Sigmoid colon (tissue), 7 donors: ENCODE measurements around the gene NKAIN1. TPM values are rescaled to one million over a fixed set of nuclear protein-coding genes. Genes with fewer than 3 reads are reported as not detected.

Source experiments
- DNase-seq: peaks from one replicate; pipeline ENCODE4 v3.0.0-alpha.2; 2019
- H3K27ac ChIP-seq, 4 donors: fragments of 200-600 bp; sonication (generic); one replicate each; pipeline ENCODE4 v1.5.1; 2016 to 2019; ENCODE audit warnings: mild to moderate bottlenecking in 1 of 4
- H3K27me3 ChIP-seq, 3 donors: fragments of 200-600 bp; sonication (generic); one replicate each; pipeline ENCODE4 v1.5.1; 2019; ENCODE audit warnings: mild to moderate bottlenecking in 1 of 3
- H3K36me3 ChIP-seq, 4 donors: fragments of 200-600 bp; sonication (generic); one replicate each; pipeline ENCODE4 v1.5.1; 2016 to 2019
- H3K4me1 ChIP-seq, 4 donors: fragments of 200-600 bp; sonication (generic); one replicate each; pipeline ENCODE4 v1.5.1; 2017 to 2019
- H3K4me3 ChIP-seq, 4 donors: fragments of 200-600 bp; sonication (generic); one replicate each; pipeline ENCODE4 v1.5.1; 2017 to 2019; ENCODE audit warnings: mild to moderate bottlenecking in 2 of 4, moderate library complexity in 1 of 4
- H3K9me3 ChIP-seq, 4 donors: fragments of 200-600 bp in 3 of 4; sonication (generic) in 3 of 4; one replicate each; pipeline versions ENCODE4 v1.5.1 to v1.6.1; 2013 to 2019
- CTCF ChIP-seq, 4 experiments: fragments of 450-650 bp in 3 of 4; fragments of 200-600 bp in 1 of 4; IDR thresholded peaks; one replicate each; pipeline ENCODE4 v1.5.1; 2016 to 2019; ENCODE audit warnings: antibody characterized with exemption in 4 of 4, mild to moderate bottlenecking in 3 of 4, moderate library complexity in 2 of 4
- EP300 ChIP-seq, 4 donors: sonication (generic); formaldehyde crosslinking; IDR thresholded peaks; one replicate each; pipeline ENCODE4 v1.6.1; 2017; ENCODE audit warnings: antibody characterized with exemption in 4 of 4
- POLR2A ChIP-seq, 2 donors: fragments of 450-650 bp; IDR thresholded peaks; one replicate each; pipeline ENCODE4 v1.6.1; 2016; ENCODE audit warnings: antibody characterized with exemption in 2 of 2, mild to moderate bottlenecking in 2 of 2, moderate library complexity in 2 of 2
- POLR2AphosphoS5 ChIP-seq, 4 donors: sonication (generic); formaldehyde crosslinking; IDR thresholded peaks; one replicate each; pipeline ENCODE4 v1.6.1; 2017; ENCODE audit warnings: antibody characterized with exemption in 4 of 4
- WGBS, 2 donors: extraction: QIAGEN DNeasy Blood & Tissue Kit; methylation state at CpG; one replicate each; pipeline ENCODE4 v1.1.7; 2013; 5-methylcytosine and 5-hydroxymethylcytosine counted together
- intact Hi-C: fragments of 100-400 bp; cut with DNase I; formaldehyde crosslinking; loops from one replicate; pipeline ENCODE4 v1.15.1; 2023
- polyA plus RNA-seq, 3 donors: library from polyadenylated mRNA; stranded (reverse); fragments of 200-250 nt; gene quantifications; one replicate each; pipeline ENCODE4 v1.2.3, GENCODE V29; 2013
- total RNA-seq, 4 donors: library from RNA; depleted of rRNA; stranded (reverse); fragments of >200 nt; gene quantifications; one replicate each; pipeline ENCODE4 v1.1.0, GENCODE V29; 2016
- donor health status: healthy with polysubstance abuse.
- donor health status: Bipolar disorder and iron deficiency.
- donor health status: healthy.

The NKAIN1 gene
- total and polyA plus RNA-seq, 7 donors, result 0.28 to 1.4 (median 0.35) TPM; not detected in 3

DNA sequence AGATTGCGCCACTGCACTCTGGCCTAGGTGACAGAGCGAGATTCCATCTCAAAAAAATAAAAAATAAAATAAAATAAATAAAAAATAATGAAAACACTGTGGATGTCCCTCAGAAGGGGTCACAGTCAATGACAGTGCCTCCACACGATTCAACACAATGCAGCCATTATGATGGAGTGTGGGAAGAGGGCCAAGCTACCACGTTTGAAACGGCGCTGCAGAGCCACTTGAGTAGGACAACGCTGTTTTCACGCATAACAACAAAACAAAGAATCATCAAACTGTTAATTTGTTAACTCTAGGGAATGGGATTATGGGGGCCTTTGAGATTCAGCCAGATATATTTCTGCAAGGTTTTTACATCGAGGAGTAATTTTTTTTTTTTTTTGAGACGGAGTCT is 36.5 kb downstream of the NKAIN1 start:
- no peak overlapping the region for H3K27ac ChIP-seq
- no peaks in the 10 kb centered on the region for H3K36me3 ChIP-seq
- no peaks in the 10 kb centered on the region for H3K27me3 ChIP-seq
- no peaks in the 10 kb centered on the region for H3K9me3 ChIP-seq
- H3K4me3 ChIP-seq, result no peak overlapping the region
- WGBS, 2 donors, result 77 to 87% methylated on average over 10 of the region's 10 CpGs
- intact Hi-C loops, result no loop called here
- TF ChIP-seq POLR2A (IDR thresholded peaks at IDR 0.05) (no peak), POLR2AphosphoS5 (IDR thresholded peaks at IDR 0.05) (no peak), CTCF (IDR thresholded peaks at IDR 0.05) (no peak), EP300 (IDR thresholded peaks at IDR 0.05) (no peak)
- DNase-seq, result no peak
- H3K4me1 ChIP-seq, result no peaks in the 10 kb centered on the region

- Histone ChIP-seq H3K27me3 (no peaks in the 10 kb centered on the region), H3K36me3 (no peaks in the 10 kb centered on the region), H3K4me3 (no peak overlapping the region), H3K4me1 (no peaks in the 10 kb centered on the region), H3K9me3 (no peaks in the 10 kb centered on the region), H3K27ac (no peak overlapping the region)
- no peak for DNase-seq
- intact Hi-C loops, result no loop called here
- WGBS, 2 donors, result 83 to 88% methylated on average over 5 of the region's 5 CpGs
- TF ChIP-seq CTCF (IDR thresholded peaks at IDR 0.05), result no peak
- TF ChIP-seq EP300 (IDR thresholded peaks at IDR 0.05), result no peak
- no peak for TF ChIP-seq POLR2A (IDR thresholded peaks at IDR 0.05)
- TF ChIP-seq POLR2AphosphoS5 (IDR thresholded peaks at IDR 0.05), result no peak
Measured at GRCh38 chr1:31201931-31202360, 37.7 kb downstream of the NKAIN1 start.

GRCh38 chr1:31199949-31200348 is 39.7 kb downstream of the NKAIN1 start:
- 64 to 68% methylated on average over 22 of the region's 22 CpGs for WGBS, 2 donors
- Histone ChIP-seq H3K27ac (no peak overlapping the region), H3K4me3 (no peak overlapping the region), H3K4me1 (no peaks in the 10 kb centered on the region), H3K36me3 (no peaks in the 10 kb centered on the region), H3K9me3 (no peaks in the 10 kb centered on the region), H3K27me3 (no peaks in the 10 kb centered on the region)
- no peak for DNase-seq
- intact Hi-C loops, result no loop called here
- TF ChIP-seq POLR2AphosphoS5 (IDR thresholded peaks at IDR 0.05), result no peak
- TF ChIP-seq EP300 (IDR thresholded peaks at IDR 0.05), result no peak
- no peak for TF ChIP-seq CTCF (IDR thresholded peaks at IDR 0.05)
- no peak for TF ChIP-seq POLR2A (IDR thresholded peaks at IDR 0.05)

DNA sequence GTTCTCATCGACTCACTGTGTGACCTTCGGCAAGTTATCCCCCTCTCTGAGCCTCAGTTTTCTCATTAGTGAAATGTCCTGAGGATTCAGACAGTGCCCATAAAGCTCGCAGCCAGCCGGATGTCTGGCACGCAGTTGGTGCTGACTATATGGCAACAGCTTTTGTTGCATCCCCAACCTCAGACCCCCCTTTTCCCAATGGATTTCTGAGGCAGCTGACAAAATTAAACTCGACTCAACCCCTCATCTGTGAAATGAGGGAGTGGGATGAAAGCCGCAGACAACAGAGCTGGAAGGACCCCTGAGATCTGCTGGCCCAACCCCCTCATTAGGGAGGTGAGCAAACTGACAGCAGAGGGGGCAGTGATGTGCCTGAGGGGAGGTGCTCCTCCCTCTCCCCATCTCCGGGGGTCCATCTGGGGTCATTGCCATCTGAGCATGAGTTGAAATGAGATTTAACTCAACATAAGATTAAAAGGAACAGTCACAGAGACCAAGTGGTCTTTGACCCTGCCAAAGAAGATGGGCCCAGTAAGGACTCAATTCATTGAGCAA is 40.4 kb downstream of the NKAIN1 start:
- intact Hi-C loops, result no loop called here
- no peak for DNase-seq

More for the DNA sequence above, 40.4 kb downstream of the NKAIN1 start:
- TF ChIP-seq POLR2A (IDR thresholded peaks at IDR 0.05) (no peak), CTCF (IDR thresholded peaks at IDR 0.05) (no peak), EP300 (IDR thresholded peaks at IDR 0.05) (no peak), POLR2AphosphoS5 (IDR thresholded peaks at IDR 0.05) (no peak)
- H3K9me3 ChIP-seq, result no peaks in the 10 kb centered on the region
- H3K27ac ChIP-seq, result no peak overlapping the region
- no peaks in the 10 kb centered on the region for H3K36me3 ChIP-seq
- H3K27me3 ChIP-seq, result no peaks in the 10 kb centered on the region
- H3K4me3 ChIP-seq, result no peak overlapping the region
- no peaks in the 10 kb centered on the region for H3K4me1 ChIP-seq
- 78 to 84% methylated on average over 8 of the region's 8 CpGs for WGBS, 2 donors
